Measurements from ENCODE around the gene CERK. TPM values are rescaled to one million over a fixed set of nuclear protein-coding genes. Genes with fewer than 3 reads are reported as not detected.

CERK gene
- total RNA-seq, 1 experiment from 2014 or later = 24.9 TPM

GRCh38 chr22:46687048-46687444, 51.0 kb downstream of the CERK start:
- Histone ChIP-seq H3K27ac (no peak overlapping the region), H3K79me2 (ENCODE audit: low read depth) (no peaks in the 10 kb centered on the region), H3K36me3 (ENCODE audit: low read depth) (no peaks in the 10 kb centered on the region), H4K20me1 (ENCODE audit: insufficient read depth) (0 out of 2 replicates have a peak, but pooled peaks cover 3% of the 10 kb centered on the region), H3K9me3 (ENCODE audit: insufficient read depth, low read depth) (no peaks in the 10 kb centered on the region), H3K4me1 (replicated peaks; ENCODE audit: insufficient read depth) (no peaks in the 10 kb centered on the region), H3K4me3 (no peak overlapping the region), H3K4me2 (no peak overlapping the region), H2AFZ (no peak overlapping the region), H3K9me2 (ENCODE audit: insufficient read depth) (no peaks in the 10 kb centered on the region), H3F3A (ENCODE audit: insufficient read depth, low read depth) (peaks cover 28% of the 10 kb centered on the region), H3K27me3 (ENCODE audit: insufficient read depth, low read depth) (no peaks in the 10 kb centered on the region)
- TF ChIP-seq, protein P1, sequence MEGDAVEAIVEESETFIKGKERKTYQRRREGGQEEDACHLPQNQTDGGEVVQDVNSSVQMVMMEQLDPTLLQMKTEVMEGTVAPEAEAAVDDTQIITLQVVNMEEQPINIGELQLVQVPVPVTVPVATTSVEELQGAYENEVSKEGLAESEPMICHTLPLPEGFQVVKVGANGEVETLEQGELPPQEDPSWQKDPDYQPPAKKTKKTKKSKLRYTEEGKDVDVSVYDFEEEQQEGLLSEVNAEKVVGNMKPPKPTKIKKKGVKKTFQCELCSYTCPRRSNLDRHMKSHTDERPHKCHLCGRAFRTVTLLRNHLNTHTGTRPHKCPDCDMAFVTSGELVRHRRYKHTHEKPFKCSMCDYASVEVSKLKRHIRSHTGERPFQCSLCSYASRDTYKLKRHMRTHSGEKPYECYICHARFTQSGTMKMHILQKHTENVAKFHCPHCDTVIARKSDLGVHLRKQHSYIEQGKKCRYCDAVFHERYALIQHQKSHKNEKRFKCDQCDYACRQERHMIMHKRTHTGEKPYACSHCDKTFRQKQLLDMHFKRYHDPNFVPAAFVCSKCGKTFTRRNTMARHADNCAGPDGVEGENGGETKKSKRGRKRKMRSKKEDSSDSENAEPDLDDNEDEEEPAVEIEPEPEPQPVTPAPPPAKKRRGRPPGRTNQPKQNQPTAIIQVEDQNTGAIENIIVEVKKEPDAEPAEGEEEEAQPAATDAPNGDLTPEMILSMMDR (conservative IDR thresholded peaks at IDR 0.05) = no peak
- no peak for TF ChIP-seq EZH2 (IDR thresholded peaks at IDR 0.05; ENCODE audit: low read depth)
- DNase-seq = no peak
- CTCF ChIA-PET = no interaction called here
- no TSS peak for BruUV-seq (replicated peaks)
- intact Hi-C loops (cut with micrococcal nuclease; ENCODE audit: unreplicated experiment) = no loop called here
- POLR2A ChIA-PET (ENCODE audit: unreplicated experiment) = no interaction called here

DNA sequence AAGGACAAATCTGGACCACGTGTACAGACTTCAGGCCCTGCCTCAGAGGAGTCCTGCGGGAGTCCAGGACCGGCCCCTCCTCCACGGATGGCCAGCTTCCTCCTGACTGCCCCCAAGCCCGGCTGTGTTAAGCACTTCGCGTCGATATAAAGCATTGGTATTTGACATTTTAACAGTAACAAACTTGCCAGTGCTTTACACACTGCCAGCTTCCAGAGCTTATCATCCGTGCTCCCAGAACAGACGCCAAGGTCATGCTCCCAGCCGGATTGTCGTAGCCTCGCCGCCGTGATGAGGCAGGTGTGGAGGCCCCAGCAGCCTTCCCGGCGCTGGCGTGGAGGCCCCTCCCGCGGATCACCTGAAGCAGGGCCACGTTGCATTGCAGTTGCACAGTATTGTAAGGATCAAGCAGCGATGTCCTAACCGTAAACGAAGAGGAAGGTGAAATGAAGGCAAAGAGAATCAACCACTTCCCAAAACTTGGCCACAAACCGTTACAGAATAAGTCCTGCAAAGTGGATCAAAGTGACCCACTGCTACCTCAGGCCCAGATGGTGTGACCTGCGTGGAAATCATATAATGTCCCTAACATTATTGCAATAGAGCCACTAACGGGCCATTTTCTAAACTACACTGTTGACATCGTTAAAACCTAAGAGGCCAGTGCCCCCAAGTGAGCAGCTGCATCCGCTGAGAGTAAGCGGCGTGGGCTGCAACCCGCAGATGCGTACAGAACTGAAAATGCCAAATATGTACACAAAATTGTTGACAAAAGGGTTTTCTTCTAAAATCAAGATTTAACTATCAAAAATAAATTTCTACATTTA, 51.6 kb downstream of the CERK start:
- Histone ChIP-seq H3K9me3 (ENCODE audit: insufficient read depth, low read depth) (no peaks in the 10 kb centered on the region), H3K4me2 (no peak overlapping the region), H3K27me3 (ENCODE audit: insufficient read depth, low read depth) (no peaks in the 10 kb centered on the region), H3K4me3 (no peak overlapping the region), H2AFZ (no peak overlapping the region), H3K36me3 (ENCODE audit: low read depth) (no peaks in the 10 kb centered on the region), H3F3A (ENCODE audit: insufficient read depth, low read depth) (peaks cover 29% of the 10 kb centered on the region), H3K27ac (no peak overlapping the region), H4K20me1 (ENCODE audit: insufficient read depth) (0 out of 2 replicates have a peak, but pooled peaks cover 3% of the 10 kb centered on the region), H3K4me1 (replicated peaks; ENCODE audit: insufficient read depth) (no peaks in the 10 kb centered on the region), H3K9me2 (ENCODE audit: insufficient read depth) (no peaks in the 10 kb centered on the region), H3K79me2 (ENCODE audit: low read depth) (no peaks in the 10 kb centered on the region)
- no peak for DNase-seq
- intact Hi-C loops (cut with micrococcal nuclease; ENCODE audit: unreplicated experiment) = no loop called here
- POLR2A ChIA-PET (ENCODE audit: unreplicated experiment) = no interaction called here
- BruUV-seq (replicated peaks) = no TSS peak
- no peak for TF ChIP-seq EZH2 (IDR thresholded peaks at IDR 0.05; ENCODE audit: low read depth)
- TF ChIP-seq, protein P1 (conservative IDR thresholded peaks at IDR 0.05) = no peak
- CTCF ChIA-PET = no interaction called here

DNA sequence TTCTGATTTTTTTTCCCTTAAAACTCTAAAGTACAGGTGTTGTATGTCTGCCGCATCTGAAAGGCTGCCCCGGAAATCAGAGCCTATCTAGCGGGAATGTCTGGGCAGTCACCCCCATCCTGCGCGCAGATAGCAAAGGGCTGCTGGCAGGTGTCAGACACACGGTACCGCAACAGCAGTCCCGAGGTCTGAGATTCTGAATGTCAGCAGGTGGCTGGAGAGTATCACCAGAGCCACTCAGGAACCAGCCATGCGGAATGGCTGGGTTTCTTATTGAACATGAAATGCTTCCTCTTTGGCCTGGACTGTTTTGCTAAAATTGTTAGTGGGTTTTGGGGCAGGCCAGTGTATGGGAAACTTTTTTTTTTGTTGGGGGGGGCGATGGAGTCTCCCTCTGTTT, 53.3 kb downstream of the CERK start:
- Histone ChIP-seq H3K27me3 (ENCODE audit: insufficient read depth, low read depth) (no peaks in the 10 kb centered on the region), H3K79me2 (ENCODE audit: low read depth) (no peaks in the 10 kb centered on the region), H3K9me3 (ENCODE audit: insufficient read depth, low read depth) (no peaks in the 10 kb centered on the region), H4K20me1 (ENCODE audit: insufficient read depth) (0 out of 2 replicates have a peak, but pooled peaks cover 3% of the 10 kb centered on the region), H3K4me2 (no peak overlapping the region), H3K27ac (no peak overlapping the region), H3K9me2 (ENCODE audit: insufficient read depth) (no peaks in the 10 kb centered on the region), H3K4me3 (no peak overlapping the region), H3K36me3 (ENCODE audit: low read depth) (no peaks in the 10 kb centered on the region), H3F3A (ENCODE audit: insufficient read depth, low read depth) (peaks cover 22% of the 10 kb centered on the region), H3K4me1 (replicated peaks; ENCODE audit: insufficient read depth) (no peaks in the 10 kb centered on the region), H2AFZ (no peak overlapping the region)
- intact Hi-C loops (cut with micrococcal nuclease; ENCODE audit: unreplicated experiment) = no loop called here
- POLR2A ChIA-PET (ENCODE audit: unreplicated experiment) = no interaction called here
- CTCF ChIA-PET = no interaction called here
- DNase-seq = no peak
- TSS peak; percentile 28 for BruUV-seq (replicated peaks)
- no peak for TF ChIP-seq EZH2 (IDR thresholded peaks at IDR 0.05; ENCODE audit: low read depth)
- TF ChIP-seq, protein P1 (conservative IDR thresholded peaks at IDR 0.05) = no peak

Measured in PC-9 (cell line).